Activated T-cell treated with anti-CD3 and anti-CD28 coated beads for 48 hours (primary cell): ENCODE measurements around the gene RIMBP2.
"Not testable (repeated sequence)": the region's sequence is repeated elsewhere in the genome, so short reads cannot be mapped to it uniquely, and the experiment has no call there.

Source experiments
- DNase-seq: peaks from one replicate; pipeline ENCODE4 v3.0.0-alpha.2; 2020; ENCODE audit warnings: low read depth

RIMBP2 gene

GRCh38 chr12:130655881-130656280, 60.2 kb downstream of the RIMBP2 start:
- DNase-seq: no peak

- DNase-seq: no peak
These were observed 61.1 kb downstream of the RIMBP2 start for GRCh38 chr12:130655010-130655409.

GRCh38 chr12:130651188-130651959, 64.7 kb downstream of the RIMBP2 start:
- no peak for DNase-seq

GRCh38 chr12:130650131-130650530, 66.0 kb downstream of the RIMBP2 start:
- no peak for DNase-seq

- DNase-seq: no peak
These were observed 66.7 kb downstream of the RIMBP2 start for GRCh38 chr12:130649101-130650045.

DNA sequence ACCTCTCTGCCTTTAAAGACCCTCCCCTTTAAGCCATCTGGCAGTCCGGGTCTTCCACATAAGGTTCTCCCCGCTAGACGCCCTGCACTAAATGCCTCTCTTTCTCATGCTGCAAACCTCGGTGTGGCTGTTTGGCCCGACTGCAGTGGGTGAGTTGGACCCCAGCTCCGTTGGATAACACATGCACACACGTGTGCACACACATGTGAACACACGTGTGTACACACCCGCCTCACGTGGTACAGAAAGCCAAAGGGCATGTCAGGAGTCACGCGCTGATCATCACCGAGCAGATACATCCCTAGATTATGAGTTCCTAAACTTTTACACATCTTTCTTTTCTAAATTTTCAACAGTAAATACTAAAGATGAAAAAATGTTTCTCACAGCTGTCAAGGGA, 68.3 kb downstream of the RIMBP2 start:
- DNase-seq: no peak

- no peak for DNase-seq
These were observed 69.3 kb downstream of the RIMBP2 start for GRCh38 chr12:130646716-130647370.

- not testable (repeated sequence) for DNase-seq
These were observed 69.9 kb downstream of the RIMBP2 start for GRCh38 chr12:130646191-130646590.

GRCh38 chr12:130645751-130646150, 70.3 kb downstream of the RIMBP2 start:
- DNase-seq: no peak

DNA sequence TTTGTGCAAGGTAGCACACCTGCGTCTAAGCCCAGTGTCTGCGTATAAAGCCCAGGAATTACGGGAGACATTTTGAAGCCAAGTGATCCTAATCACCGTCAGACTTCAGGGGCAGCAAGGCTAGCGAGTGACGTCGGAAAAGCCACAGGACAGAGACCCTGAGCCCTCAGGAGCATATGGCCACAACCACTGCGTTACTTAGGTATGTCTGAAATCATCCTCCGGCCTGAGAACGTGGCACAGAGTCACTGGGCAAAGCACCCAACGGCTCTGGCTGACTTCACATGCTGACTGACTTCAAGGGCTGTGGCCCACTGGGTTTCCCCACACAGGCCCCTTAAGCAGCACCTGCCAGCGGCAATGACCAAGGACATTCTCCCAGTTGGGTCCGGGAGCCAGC, 71.5 kb downstream of the RIMBP2 start:
- no peak for DNase-seq

DNA sequence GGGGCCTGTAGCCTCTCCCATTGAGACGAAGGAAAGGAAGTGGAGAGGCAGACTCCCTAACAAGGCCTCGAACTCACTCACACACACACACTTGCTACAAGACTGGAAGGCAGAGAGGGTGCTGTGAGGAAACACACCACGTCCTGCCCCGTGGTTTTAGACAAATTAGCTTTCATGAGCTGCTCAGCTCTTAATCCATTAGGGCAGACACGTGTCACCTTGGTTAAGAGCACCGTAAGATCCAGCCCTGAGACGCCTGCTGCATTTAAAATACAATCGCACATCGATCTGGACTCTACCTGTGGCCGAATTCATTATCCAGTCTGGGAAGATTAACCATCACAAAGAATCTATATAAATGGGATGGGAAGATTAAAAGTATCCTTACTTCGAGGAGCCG, 72.0 kb downstream of the RIMBP2 start:
- no peak for DNase-seq

- no peak for DNase-seq
These were observed 73.2 kb downstream of the RIMBP2 start for GRCh38 chr12:130642856-130643255.

DNA sequence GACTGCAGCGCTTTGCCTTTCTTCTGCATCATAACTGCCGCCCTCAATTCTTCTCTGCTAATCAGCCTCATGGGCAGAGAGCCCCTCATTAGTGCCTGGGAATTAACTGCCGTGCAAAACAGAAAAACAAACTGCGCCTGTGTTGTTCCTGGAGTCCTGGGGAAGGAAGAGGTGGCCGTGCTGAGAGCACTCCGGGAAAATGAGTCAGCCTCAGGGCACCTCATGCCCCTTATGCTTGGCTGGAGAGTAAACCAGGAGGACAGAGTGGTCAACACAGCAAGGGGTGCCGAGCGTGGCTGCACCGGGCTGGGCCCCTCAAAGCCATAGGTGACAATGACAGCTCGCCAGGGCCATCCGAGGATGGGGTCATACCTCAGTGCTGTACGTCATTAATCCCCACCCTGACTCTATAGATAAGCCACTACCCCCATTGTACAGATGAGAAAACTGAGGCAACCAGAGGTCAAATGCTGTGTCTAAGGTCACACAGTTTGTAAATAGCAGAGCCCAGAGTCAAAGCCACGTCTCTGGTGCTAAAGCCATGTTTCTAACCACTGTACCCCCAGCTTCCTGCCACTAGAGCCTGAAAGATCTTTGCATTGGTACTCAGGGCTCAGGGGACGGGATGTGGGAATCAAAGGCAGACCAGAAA, 74.4 kb downstream of the RIMBP2 start:
- DNase-seq: no peak

- no peak for DNase-seq
These were observed 75.2 kb downstream of the RIMBP2 start for GRCh38 chr12:130640901-130641300.

DNA sequence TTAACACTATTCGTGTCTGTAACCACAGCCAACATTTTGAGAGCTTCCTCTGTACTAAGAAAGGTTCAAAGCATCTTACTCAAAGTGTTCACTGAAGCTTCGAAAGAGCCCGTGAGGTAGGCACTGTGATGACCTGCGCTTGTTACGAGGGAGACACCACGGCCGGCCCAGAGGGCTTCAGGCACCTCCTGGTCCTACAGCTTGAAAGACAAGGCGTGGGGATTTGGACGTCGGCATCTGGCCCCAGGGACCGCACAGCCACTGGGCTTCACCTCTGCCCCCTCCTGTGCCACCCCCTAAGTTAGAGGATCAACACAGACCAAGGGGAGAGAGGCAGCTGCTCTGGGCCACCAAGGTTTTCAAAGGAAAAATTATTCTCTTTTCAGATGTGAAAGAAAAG, 75.6 kb downstream of the RIMBP2 start:
- DNase-seq: no peak

DNA sequence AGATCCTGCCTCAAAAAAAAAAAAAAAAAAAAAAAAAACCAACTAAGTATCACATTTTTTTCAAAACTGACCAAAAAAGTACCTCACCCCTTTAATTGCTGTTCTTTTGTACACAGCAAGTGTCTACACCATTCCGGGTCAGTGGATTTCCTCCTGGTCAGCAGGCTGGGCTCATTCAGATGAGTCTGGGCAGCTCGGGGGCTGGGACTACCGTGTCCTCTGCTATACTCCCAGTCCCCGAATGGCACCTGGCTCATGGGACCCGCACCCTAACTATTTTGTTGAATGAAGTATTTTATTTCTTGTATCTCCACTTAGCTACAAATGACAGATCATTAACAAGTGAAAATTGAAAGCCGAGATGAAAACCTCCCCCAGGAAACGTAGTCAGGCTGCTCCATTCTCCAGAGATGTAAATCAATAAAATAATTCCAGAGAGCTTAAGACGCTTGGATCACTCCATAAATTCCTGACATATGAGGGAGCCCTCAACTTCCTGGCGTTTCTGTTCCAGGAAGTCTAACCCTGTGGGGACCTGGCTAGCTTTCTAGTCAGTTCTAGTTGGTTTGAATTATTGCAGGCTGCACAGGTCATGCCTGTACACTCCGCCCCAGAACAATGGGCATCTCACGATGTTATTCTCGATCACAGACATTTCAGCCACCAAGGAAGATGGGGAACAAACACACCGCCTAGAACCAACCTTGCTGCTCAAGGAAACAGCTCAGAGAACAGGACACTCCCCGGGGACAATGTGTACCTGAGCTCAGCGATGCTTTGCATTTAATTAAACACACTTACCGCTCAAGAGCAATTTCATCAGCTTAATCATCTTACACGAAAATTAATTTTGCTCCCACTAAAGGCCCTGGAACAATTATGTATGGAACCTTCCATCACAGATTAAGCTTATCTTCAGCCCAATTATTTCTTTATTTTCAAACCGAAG, 76.3 kb downstream of the RIMBP2 start:
- DNase-seq: no peak

DNA sequence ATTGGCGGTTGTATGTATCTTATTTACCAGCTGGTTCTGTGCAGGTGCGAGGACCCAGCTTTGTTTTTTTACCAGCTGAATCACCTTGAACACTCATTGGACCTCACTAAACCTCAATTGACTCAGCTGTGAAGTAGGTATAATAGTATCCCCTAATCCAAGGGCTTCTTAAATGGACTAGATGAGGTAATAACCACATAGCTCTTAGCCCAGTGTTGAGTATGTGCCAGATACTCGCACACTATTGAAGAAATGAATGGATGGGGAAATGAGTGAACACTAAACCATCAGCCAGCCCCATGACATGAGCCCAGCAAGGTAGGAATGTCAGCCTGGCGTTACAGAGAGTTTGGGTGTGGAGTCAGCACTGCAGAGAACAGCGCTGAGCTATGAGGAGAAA, 79.7 kb downstream of the RIMBP2 start:
- no peak for DNase-seq

- no peak for DNase-seq
These were observed 81.2 kb downstream of the RIMBP2 start for GRCh38 chr12:130634866-130635265.

GRCh38 chr12:130633771-130634170, 82.3 kb downstream of the RIMBP2 start:
- no peak for DNase-seq

DNA sequence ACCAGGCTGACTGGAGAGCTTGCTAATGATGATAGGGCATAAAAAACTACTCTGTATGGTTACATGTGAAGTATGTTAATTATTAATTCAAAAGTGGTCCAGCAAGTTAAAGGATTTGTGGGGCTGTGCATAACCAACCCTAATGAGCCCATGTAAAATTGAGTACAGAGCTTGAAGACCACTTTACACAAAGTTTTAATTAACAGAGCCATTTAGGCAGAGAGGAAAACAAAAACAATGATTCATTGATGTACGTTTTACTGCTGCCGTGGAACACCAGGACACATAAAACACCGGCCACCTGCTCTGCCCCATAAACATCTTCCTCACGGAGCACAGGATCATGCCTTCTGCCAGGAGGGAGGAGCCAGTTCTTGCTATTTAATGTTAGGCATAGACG, 83.5 kb downstream of the RIMBP2 start:
- DNase-seq: no peak

GRCh38 chr12:130628304-130628703, 87.8 kb downstream of the RIMBP2 start:
- no peak for DNase-seq
